Activated B cell treated with CpG ODN at 0.5 μM for 24 hours (primary cell): ENCODE measurements around the gene KATNB1. TPM values are rescaled to one million over a fixed set of nuclear protein-coding genes. Genes with fewer than 3 reads are reported as not detected.

Experiments
- ATAC-seq: fragments of 200-7000 bp; cut with Tn5 transposase; one replicate; pipeline ENCODE4 v1.10.0; 2021; ENCODE audit warnings: low read depth, mild to moderate bottlenecking, moderate library complexity
- CTCF ChIA-PET: fragments of 350-600 bp; sonication (Branson Sonifier 250); formaldehyde crosslinking; loops from one replicate; lab custom pipeline; 2021; ENCODE audit warnings: antibody characterized with exemption; lab: Charles Lee
- POLR2A ChIA-PET: fragments of 350-600 bp; sonication (Branson Sonifier 250); formaldehyde crosslinking; loops from one replicate; lab custom pipeline; 2021; ENCODE audit warnings: antibody characterized with exemption; lab: Charles Lee
- DNase-seq: peaks from one replicate; pipeline ENCODE4 v3.0.0; 2022
- H3K27ac Mint-ChIP-seq: one replicate; pipeline ENCODE4 v1.8.0; 2020; ENCODE audit warnings: mixed read lengths
- H3K27me3 Mint-ChIP-seq: one replicate; pipeline ENCODE4 v1.8.0; 2021; ENCODE audit warnings: mixed read lengths
- H3K36me3 Mint-ChIP-seq: one replicate; pipeline ENCODE4 v1.8.0; 2021; ENCODE audit warnings: low read depth, mixed read lengths
- H3K4me1 Mint-ChIP-seq: one replicate; pipeline ENCODE4 v1.8.0; 2021; ENCODE audit warnings: mixed read lengths
- H3K4me3 Mint-ChIP-seq: one replicate; pipeline ENCODE4 v1.8.0; 2020; ENCODE audit warnings: mild to moderate bottlenecking, mixed read lengths
- H3K9me3 Mint-ChIP-seq: one replicate; pipeline ENCODE4 v1.8.0; 2020; ENCODE audit warnings: mixed read lengths
- intact Hi-C: fragments of 100-400 bp; cut with micrococcal nuclease; formaldehyde crosslinking; loops from one replicate; pipeline ENCODE4 v1.15.1; 2024
- total RNA-seq: library from RNA; stranded (reverse); gene quantifications from 2 replicates; pipeline ENCODE4 v1.2.3, GENCODE V29; 2022
- TF ChIP-seq, protein P1 (sequence below): fragments of 200-600 bp; IDR thresholded peaks from one replicate; pipeline ENCODE4 v1.8.0; 2022; ENCODE audit warnings: antibody characterized with exemption, mild to moderate bottlenecking

Gene KATNB1
- total RNA-seq, 1 donor from 2014 or later: 16.8 TPM

DNA sequence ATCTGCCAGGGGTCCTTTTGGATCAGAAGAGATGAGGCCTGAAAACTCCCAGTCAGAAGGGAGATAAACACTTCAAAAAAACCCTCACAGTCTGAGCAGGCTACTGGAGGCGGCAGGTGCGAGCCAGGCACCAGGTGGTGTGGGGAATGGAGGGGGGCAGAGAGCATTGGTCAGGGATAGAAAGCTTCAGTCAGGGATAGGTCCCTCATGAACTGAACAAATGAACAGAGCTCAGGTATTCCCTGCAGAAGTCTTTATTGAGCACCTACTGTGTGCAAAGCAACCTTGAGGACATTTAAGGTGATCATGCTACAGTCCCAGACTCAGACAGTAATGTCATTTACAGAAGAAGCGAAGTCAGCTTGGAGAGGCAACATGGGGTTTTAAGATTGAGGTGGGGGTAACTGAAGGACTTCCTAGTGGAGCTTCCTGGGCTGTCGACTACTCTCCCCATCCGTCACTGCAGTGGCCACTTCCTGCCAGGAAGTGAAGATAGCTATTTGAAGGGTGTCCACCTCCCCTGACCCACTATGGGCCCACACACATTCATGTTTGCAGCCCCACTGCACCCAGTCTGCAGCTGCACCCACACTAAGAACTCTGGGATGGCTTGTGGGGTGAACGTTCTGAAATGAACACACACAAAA lies 63.5 kb downstream of the KATNB1 start:
- ATAC-seq: no peak
- H3K27ac Mint-ChIP-seq: no peak overlapping the region

GRCh38 chr16:57799600-57800199 lies 64.1 kb downstream of the KATNB1 start:
- H3K27ac Mint-ChIP-seq: no peak overlapping the region
- intact Hi-C loops: no loop called here
- ChIA-PET POLR2A (no interaction called here), CTCF (no interaction called here)
- peaks cover 43% of the 10 kb centered on the region for H3K27me3 Mint-ChIP-seq
- ATAC-seq: no peak
- no peak for DNase-seq
- H3K36me3 Mint-ChIP-seq: no peaks in the 10 kb centered on the region
- peaks cover 13% of the 10 kb centered on the region for H3K4me1 Mint-ChIP-seq
- no peak overlapping the region for H3K4me3 Mint-ChIP-seq
- TF ChIP-seq, protein P1, sequence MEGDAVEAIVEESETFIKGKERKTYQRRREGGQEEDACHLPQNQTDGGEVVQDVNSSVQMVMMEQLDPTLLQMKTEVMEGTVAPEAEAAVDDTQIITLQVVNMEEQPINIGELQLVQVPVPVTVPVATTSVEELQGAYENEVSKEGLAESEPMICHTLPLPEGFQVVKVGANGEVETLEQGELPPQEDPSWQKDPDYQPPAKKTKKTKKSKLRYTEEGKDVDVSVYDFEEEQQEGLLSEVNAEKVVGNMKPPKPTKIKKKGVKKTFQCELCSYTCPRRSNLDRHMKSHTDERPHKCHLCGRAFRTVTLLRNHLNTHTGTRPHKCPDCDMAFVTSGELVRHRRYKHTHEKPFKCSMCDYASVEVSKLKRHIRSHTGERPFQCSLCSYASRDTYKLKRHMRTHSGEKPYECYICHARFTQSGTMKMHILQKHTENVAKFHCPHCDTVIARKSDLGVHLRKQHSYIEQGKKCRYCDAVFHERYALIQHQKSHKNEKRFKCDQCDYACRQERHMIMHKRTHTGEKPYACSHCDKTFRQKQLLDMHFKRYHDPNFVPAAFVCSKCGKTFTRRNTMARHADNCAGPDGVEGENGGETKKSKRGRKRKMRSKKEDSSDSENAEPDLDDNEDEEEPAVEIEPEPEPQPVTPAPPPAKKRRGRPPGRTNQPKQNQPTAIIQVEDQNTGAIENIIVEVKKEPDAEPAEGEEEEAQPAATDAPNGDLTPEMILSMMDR: no peak
- no peaks in the 10 kb centered on the region for H3K9me3 Mint-ChIP-seq

More for the DNA sequence above, 63.5 kb downstream of the KATNB1 start:
- no peak for DNase-seq
- TF ChIP-seq, protein P1: no peak
- Mint-ChIP-seq H3K9me3 (no peaks in the 10 kb centered on the region), H3K4me1 (peaks cover 13% of the 10 kb centered on the region), H3K27me3 (peaks cover 43% of the 10 kb centered on the region), H3K4me3 (no peak overlapping the region), H3K36me3 (no peaks in the 10 kb centered on the region)
- ChIA-PET CTCF (no interaction called here), POLR2A (no interaction called here)
- intact Hi-C loops: no loop called here

- DNase-seq (no peak), ATAC-seq (no peak)
- POLR2A ChIA-PET: no interaction called here
- Mint-ChIP-seq H3K4me1 (peaks cover 13% of the 10 kb centered on the region), H3K9me3 (no peaks in the 10 kb centered on the region), H3K36me3 (no peaks in the 10 kb centered on the region), H3K27me3 (peaks cover 43% of the 10 kb centered on the region), H3K27ac (no peak overlapping the region), H3K4me3 (no peak overlapping the region)
- CTCF ChIA-PET: no interaction called here
- TF ChIP-seq, protein P1: no peak
- intact Hi-C loops: no loop called here
Measured at GRCh38 chr16:57800200-57801097, 64.9 kb downstream of the KATNB1 start.

DNA sequence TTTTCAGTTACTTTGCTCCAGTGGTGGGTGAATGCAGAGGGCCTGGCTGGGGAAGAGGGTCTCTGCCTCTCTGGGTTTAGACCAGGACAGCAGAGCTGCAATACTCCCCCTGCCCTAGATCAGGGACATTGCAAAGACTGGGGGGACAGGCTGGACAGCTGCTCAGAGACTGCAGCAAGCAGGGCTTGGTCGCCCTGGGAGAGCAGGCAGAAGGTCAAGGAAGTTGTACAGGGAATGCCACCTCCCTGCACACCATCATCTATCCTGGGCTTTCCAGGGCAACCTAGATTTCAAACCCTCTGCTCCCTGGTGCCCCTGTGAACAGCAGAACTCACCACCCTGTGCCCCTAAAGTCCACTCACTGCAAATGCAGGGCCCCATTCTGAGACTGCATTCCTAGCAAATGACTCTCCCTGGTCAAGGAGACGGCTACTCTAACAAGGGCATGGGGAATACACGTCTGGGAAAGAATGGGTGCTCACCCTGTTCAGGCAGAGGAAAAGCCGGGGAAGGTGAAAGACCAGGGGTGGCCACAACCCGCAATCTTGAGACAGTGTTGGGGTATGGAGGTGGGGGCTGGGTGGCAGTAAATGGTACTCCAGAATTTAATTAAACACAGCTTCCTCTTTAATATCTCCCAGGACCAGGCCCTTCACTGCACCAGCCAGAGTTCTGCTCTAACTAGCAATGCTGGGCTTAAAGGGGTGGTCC lies 65.7 kb downstream of the KATNB1 start:
- peaks cover 47% of the 10 kb centered on the region for H3K27me3 Mint-ChIP-seq
- intact Hi-C loops: no loop called here
- POLR2A ChIA-PET: no interaction called here

More for the DNA sequence above, 65.7 kb downstream of the KATNB1 start:
- Mint-ChIP-seq H3K4me1 (peaks cover 13% of the 10 kb centered on the region), H3K4me3 (peak overlapping the region; percentile 36), H3K36me3 (no peaks in the 10 kb centered on the region), H3K27ac (no peak overlapping the region), H3K9me3 (no peaks in the 10 kb centered on the region)
- TF ChIP-seq, protein P1: no peak
- DNase-seq (no peak), ATAC-seq (no peak)
- CTCF ChIA-PET: no interaction called here
